Measurements from ENCODE around the gene ZNF460.
A peak's percentile ranks its signal among the peaks of the same experiment; 100 is the strongest.

The ZNF460 gene

GRCh38 chr19:57280962-57281400, 696 bp downstream of the ZNF460 start:
- peak; percentile 16 for DNase-seq (ENCODE audit: low spot score)

DNA sequence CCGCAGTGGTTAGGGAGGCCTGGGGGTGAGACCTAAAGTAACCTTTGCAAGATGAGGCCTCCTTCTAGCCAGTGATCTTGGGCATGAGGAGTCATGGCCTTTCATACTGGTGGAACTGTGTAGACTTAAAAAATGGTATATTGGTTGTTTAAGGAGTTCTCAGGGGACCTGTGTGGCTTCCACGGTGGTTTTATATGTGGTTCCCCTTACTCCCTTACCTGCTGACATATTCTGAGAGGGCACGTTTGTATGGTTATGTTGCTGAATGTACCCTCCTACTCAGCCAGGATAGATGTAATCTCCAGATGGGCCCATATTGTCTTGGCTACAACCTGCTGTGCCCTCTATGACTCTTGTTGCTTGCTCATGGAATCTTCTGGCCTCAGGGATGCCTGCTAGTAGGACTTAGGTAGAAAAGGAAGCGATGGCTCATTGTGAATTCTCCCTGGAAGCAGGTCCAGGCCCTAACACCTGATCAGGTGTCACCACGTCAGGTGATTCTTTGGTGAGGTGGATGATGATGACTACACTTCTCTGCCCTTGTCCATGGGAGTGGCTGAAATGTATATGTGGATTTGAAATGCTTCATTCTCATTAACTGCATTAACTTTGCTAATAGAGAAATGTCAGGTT, 1.8 kb downstream of the ZNF460 start:
- DNase-seq (ENCODE audit: low spot score): peak; percentile 25

- DNase-seq (ENCODE audit: low spot score): no peak
Measured at GRCh38 chr19:57288373-57288772, 8.1 kb downstream of the ZNF460 start.

DNA sequence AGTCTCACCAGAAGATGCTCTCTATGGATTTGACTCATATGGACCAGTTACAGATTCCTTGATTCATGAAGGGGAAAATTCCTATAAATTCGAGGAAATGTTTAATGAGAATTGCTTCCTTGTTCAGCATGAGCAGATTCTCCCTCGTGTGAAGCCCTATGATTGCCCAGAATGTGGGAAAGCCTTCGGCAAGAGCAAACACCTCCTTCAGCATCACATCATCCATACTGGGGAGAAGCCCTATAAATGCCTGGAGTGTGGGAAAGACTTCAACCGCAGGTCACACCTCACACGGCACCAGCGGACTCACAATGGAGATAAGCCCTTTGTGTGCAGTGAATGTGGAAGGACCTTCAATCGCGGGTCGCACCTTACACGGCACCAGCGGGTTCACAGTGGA, 10.7 kb downstream of the ZNF460 start:
- DNase-seq (ENCODE audit: low spot score): no peak

- DNase-seq (ENCODE audit: low spot score): no peak
Measured at GRCh38 chr19:57292547-57292946, 12.3 kb downstream of the ZNF460 start.

- no peak for DNase-seq (ENCODE audit: low spot score)
Measured at GRCh38 chr19:57293719-57294118, 13.4 kb downstream of the ZNF460 start.

GRCh38 chr19:57302020-57302465, 21.8 kb downstream of the ZNF460 start:
- no peak for DNase-seq (ENCODE audit: low spot score)

DNA sequence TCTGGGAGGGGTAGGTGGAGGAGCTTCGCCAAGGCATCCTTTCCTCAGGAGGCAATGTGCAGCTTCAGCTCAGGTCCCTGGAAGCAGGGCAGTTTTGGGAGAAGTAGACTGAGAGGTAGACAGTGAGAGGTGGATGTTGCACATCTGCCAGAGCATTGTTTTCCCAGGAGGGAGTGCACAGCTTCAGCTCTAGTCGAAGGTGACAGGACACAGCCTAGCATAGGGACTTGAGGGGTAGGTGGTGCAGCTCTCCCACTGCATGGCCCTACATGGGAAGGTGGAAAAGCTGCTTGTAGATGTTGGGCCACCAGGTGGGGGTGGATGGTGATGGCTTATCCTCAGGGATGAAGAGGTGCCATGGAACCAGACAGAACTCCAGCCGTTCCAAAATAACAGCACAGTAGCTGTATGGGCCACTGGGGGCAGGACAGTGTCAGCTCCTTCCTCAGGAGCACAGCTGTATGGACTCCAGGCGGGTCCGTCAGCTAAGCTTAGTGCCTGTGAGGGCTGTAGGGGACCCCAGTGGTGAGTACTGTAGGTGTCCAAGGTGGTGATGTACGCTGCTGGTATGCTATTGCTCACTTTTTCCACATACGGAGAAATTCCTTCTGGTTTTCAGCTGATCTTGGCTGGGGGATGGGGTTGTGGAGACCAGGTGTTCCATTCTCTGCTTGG, 22.6 kb downstream of the ZNF460 start:
- no peak for DNase-seq (ENCODE audit: low spot score)

- no peak for DNase-seq (ENCODE audit: low spot score)
Measured at GRCh38 chr19:57305056-57305455, 24.8 kb downstream of the ZNF460 start.

DNA sequence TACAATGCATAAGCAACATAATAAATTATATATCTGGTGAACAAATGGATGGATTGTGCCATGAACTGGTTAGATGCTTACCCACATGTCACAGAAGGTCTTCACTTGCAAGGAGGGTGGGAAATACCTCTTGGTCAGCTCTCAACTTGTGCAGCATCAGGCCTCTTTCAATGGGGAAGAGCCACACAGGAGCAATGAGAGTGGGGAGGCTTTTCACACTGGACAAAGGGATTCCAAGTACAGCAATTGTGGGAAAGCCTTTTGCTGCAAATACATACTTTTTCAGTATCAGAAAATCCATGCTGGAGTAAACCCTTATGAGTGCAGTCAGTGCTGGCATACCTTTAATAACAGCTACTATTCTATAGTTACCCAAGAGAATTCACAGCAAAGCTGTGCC, 28.2 kb downstream of the ZNF460 start:
- DNase-seq (ENCODE audit: low spot score): no peak

DNA sequence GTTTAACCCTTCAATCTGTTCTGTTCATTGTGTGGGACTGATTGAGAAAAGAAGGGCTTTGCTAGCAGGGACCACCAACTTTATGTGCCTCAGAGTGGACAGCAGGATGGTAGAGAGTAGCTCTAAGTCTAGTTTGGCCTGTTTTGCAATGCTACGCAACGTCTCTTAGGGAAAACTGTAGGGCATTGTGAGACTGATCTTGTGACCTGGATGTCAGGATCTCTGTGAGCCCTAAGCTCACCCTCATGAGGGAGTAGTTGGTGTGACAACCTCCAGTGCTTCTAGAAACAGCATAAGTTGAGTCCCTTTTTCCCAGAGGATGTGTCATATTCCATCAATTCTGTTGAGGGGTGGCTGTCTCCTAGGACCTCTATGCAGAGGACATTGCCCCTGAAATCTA, 30.5 kb downstream of the ZNF460 start:
- DNase-seq (ENCODE audit: low spot score): no peak

- no peak for DNase-seq (ENCODE audit: low spot score)
Measured at GRCh38 chr19:57314146-57314545, 33.9 kb downstream of the ZNF460 start.

- no peak for DNase-seq (ENCODE audit: low spot score)
Measured at GRCh38 chr19:57317503-57317902, 37.2 kb downstream of the ZNF460 start.

DNA sequence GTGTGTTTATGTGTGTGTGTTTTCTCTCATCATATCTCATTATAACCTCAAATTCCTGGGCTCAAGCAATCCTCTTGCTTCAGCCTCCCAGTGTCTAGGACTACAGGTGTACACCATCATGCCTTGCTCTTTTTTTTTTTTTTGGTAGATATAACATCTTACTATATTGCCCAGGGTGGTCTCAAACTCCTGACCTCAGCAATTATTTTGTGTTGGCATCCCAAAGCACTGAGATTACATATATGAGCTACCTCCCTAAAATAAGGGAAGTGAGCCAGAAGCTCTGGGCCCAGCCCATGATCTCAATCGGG, 39.5 kb downstream of the ZNF460 start:
- DNase-seq (ENCODE audit: low spot score): no peak

- DNase-seq (ENCODE audit: low spot score): peak; percentile 95
Measured at GRCh38 chr19:57320180-57321084, 40.1 kb downstream of the ZNF460 start, which contains the start of gene ZNF543. Gene ZNF543, plus strand, starts transcription at chr19:57320472. Its CDS starts 382 bp downstream, at chr19:57320854.

DNA sequence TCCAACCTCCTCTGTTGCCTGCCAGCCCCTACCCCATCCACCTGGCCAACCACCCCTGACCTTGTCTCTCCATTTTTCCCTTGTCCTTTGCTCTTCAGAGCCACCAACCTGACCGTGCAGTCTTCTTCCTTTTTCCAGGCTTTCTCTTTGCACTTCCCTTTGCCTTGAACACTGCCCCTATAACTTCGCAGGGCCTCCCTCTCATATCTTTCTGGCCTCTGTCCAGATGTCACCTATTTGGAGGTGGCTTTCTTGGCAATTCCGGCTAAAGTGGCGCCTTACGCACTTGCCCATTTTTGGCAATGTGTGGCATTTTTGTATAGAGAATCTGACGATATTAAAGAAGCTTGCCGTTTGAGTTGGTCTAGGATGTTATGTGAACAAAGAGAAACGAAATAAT, 40.8 kb downstream of the ZNF460 start:
- no peak for DNase-seq (ENCODE audit: low spot score)

DNA sequence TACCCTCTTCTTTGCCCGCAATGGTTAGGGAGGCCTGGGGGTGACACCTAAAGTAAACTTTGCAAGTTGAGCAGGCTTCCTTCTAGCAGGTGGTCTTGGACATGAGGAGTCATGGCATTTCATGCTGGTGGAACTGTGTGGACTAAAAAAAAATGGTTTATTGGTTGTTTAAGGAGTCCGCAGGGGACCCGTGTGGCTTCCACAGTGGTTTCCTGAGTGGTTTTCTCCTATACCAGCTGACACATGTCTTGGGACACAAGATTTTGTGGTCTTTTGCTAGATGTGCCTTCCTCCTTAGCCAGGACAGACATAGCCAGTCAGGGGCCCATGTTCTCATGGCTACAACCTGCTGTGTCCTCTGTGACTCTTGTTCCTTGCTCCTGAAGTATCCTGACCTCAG, 41.5 kb downstream of the ZNF460 start:
- no peak for DNase-seq (ENCODE audit: low spot score)

DNA sequence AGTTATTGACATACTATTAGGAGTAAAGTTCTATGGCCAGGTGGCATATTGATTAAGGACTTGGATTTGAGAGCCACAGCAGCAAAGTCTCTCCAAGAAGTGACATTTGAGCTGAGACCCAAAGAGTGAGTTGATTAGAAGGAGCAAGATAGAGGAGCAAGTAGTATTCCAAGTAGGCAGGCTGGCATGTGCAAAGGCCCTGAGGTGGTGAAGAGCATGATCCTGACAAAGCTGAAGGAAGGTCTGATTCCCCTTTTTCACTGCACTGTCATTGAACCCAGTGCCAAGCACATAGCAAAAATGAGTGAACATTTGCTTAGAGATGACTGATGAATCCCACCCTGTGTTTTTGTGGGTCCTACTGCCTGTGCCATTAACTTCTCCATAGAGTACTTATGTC, 44.7 kb downstream of the ZNF460 start:
- DNase-seq (ENCODE audit: low spot score): no peak

DNA sequence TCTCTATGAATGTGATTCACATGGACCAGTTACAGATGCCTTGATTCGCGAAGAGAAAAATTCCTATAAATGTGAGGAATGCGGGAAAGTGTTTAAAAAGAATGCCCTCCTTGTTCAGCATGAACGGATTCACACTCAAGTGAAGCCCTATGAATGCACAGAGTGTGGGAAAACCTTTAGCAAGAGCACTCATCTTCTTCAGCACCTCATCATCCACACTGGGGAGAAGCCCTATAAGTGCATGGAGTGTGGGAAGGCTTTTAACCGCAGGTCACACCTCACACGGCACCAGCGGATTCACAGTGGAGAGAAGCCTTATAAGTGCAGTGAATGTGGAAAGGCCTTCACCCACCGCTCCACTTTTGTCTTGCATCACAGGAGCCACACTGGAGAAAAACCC, 47.7 kb downstream of the ZNF460 start:
- no peak for DNase-seq (ENCODE audit: low spot score)

- no peak for DNase-seq (ENCODE audit: low spot score)
Measured at GRCh38 chr19:57334191-57334590, 53.9 kb downstream of the ZNF460 start.

DNA sequence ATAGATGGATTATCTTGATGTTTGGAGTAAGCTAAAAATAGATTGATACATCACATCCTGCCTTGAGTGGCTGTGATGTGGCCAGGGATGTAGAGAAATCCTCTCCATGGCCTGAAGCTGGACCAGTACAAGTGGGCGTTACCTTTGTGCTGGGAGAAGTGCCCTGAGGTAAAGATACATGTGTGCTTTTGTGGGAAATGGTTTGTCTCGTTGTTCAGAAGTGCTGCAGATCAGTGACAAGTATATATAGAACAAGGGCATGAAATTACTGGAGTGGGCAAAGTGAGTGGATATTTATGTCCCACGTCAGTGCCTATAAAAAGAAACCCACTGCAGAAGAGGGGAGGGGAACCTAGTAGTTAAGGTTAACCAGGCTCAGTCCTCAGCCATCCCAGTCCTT, 58.6 kb downstream of the ZNF460 start:
- no peak for DNase-seq (ENCODE audit: low spot score)

- no peak for DNase-seq (ENCODE audit: low spot score)
Measured at GRCh38 chr19:57342582-57342981, 62.3 kb downstream of the ZNF460 start.

All from activated CD4-positive, alpha-beta T cell treated with anti-CD3 and anti-CD28 coated beads, Interleukin-2, Interleukin-4, amounts not matched to agents 100 ng/mL and 50 ng/mL, durations not matched to agents 16 hours and 8 hours (primary cell).